ENCODE measurements around the gene POU4F1.

POU4F1 gene

DNA sequence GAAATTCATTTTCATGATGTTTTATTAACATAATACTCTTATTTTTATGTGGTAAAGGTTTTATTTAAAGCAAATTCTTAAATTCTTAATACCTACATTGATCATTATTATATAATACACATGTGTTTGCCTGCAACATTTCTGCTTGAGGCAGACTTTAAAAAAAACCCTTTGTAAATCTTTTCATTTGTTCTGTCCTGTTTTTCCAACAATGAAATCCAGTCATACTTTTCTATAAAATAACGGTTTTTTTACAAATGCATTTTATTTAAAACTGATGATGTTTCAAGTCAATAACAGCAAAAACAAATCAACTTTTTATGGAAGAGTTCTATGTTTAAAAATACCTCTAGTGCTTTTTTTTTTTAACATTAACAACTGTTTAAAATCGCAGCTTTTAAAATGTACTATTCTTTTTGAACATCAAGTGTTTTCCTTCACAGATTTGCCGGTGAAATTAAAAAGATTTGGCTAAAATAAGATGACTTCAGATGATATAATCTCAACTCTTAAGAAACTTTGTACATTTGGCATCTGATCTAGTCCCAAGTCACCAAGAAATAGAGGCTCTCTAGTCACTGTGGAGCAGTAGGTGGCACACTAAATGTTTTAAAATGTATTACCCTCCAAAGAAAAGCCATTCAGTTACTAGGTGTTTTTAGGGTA is 5.1 kb downstream of the POU4F1 start:
- CTCF ChIA-PET = no interaction called here
- POLR2A ChIA-PET (ENCODE audit: low non-redundant PET) = no interaction called here
- no peak overlapping the region for H3K27ac ChIP-seq
- no peak for DNase-seq (ENCODE audit: low spot score)
- TF ChIP-seq, protein P1, sequence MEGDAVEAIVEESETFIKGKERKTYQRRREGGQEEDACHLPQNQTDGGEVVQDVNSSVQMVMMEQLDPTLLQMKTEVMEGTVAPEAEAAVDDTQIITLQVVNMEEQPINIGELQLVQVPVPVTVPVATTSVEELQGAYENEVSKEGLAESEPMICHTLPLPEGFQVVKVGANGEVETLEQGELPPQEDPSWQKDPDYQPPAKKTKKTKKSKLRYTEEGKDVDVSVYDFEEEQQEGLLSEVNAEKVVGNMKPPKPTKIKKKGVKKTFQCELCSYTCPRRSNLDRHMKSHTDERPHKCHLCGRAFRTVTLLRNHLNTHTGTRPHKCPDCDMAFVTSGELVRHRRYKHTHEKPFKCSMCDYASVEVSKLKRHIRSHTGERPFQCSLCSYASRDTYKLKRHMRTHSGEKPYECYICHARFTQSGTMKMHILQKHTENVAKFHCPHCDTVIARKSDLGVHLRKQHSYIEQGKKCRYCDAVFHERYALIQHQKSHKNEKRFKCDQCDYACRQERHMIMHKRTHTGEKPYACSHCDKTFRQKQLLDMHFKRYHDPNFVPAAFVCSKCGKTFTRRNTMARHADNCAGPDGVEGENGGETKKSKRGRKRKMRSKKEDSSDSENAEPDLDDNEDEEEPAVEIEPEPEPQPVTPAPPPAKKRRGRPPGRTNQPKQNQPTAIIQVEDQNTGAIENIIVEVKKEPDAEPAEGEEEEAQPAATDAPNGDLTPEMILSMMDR (conservative IDR thresholded peaks at IDR 0.05; ENCODE audit: low read depth) = no peak

DNA sequence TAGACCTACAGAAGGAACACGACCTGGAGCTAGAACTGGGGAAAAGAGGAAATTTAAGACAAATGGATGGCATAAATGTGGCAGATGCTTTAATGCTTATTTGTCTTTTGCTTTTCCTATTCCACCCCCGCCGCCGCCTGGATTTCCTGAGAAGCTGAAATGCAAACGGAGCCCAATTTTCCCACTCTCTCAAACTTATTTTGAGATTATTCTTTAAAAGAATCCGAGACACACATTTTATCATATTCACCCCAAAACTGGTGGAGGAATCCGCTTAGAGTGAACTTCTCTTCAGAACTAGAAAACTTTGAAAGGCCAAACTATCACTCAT is 5.8 kb downstream of the POU4F1 start:
- DNase-seq (ENCODE audit: low spot score) = no peak
- ChIA-PET CTCF (no interaction called here), POLR2A (ENCODE audit: low non-redundant PET) (no interaction called here)
- H3K27ac ChIP-seq = no peak overlapping the region
- TF ChIP-seq, protein P1 (conservative IDR thresholded peaks at IDR 0.05; ENCODE audit: low read depth) = no peak

DNA sequence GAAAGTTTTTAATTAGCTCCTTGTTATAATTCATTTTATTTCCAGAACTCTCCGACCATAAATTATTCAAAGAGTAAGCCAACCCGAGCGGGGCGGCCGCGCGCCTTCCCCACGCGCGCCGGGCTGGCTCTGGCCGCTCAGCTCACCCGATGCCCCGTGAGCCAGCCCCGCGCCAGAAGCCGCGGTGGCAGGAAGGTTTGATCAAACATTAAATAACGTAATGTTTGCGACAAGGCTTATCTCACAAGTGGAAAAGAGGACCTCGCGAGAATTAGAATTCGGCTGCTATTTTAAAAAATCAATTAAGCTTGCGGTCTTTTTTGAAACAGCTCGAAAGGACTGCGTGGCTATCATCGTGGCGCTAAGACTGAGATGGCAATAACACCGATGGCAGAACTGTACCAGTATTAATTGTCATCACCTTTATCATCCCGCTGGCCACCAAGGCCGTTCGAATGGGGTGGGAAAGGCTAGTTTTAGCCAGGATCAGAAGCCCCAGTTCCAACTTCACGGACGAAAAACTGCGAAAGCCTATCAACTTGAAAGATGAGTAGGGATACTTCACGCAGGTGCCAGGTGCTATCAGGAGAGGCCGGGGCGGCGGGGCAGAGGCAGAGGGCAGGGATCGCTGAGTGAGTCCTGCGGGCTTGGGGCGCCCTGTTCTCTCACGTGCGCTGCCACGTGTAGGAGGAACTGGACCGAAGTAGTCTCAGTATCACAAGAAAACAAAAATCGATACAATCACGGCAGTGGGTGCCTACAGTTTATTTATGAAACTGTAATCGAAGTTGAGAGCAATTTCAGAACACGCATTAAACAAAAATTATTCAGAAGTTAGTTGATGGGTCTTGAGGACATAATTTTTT is 6.4 kb downstream of the POU4F1 start:
- TF ChIP-seq, protein P1 (conservative IDR thresholded peaks at IDR 0.05; ENCODE audit: low read depth) = no peak
- H3K27ac ChIP-seq = no peak overlapping the region
- CTCF ChIA-PET = no interaction called here
- POLR2A ChIA-PET (ENCODE audit: low non-redundant PET) = no interaction called here
- DNase-seq (ENCODE audit: low spot score) = no peak

DNA sequence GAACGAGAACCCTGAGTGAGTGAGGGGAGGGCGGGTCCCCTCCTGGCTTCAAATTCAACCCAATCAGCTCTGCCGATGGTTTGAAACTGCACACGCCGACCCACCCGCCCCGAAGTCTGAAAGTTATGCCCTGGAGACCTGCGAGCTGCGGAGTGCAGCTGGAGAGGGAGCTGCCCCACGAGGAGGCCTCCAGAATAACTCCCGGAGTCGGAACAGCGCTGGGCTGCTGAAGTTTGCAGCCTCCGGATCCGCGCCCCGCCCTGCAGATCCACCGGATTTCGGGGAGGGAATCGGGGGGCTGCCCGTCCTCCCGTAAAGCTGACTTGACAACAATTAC is 7.0 kb downstream of the POU4F1 start:
- TF ChIP-seq, protein P1 (conservative IDR thresholded peaks at IDR 0.05; ENCODE audit: low read depth) = no peak
- ChIA-PET POLR2A (ENCODE audit: low non-redundant PET) (no interaction called here), CTCF (no interaction called here)
- H3K27ac ChIP-seq = no peak overlapping the region
- DNase-seq (ENCODE audit: low spot score) = no peak

DNA sequence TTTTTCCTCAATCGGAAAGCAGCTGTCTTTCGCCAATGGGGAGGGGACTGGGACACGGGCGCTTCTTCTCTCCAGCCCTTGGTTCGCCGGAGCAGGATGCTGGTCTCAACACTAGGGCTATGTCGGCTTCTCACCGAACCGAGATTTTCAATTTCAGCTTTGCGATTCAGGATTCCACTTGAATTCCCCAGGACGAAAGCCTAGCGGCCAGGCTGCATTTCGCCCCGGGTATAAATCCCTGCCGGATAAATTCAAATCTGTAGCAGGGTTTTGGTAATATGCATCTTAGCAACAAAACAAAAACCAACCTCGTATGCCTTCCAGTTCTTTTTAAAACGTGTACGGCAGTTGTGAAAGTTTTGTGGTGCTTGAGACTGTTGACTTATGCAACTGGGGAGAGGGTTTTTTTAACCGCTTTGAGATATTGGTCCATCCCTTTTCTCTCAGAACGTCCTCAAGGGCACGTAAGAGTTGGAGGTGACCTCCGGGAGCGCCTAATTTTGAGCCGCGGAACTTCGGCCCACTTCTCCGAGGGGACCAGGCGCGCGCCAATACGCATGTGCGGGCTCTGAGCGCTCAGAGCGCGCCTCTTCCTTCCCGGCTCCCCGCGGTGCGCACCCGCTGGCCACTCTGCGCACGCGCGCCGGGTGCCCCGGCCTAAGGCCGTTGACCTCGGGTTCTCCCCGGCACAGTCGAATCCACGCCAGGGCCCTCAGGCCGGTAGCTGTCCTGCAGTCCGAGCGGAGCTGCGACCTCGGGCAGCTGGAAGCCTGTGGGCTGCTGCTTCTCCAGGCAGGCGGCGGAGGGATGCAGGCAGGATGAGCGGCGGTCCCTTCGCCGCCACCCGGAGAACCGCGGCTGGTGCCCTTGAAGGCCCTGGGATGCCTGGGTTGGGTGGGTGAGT is 7.6 kb downstream of the POU4F1 start:
- TF ChIP-seq, protein P1 (conservative IDR thresholded peaks at IDR 0.05; ENCODE audit: low read depth) = no peak
- no peak overlapping the region for H3K27ac ChIP-seq
- CTCF ChIA-PET = no interaction called here
- no peak for DNase-seq (ENCODE audit: low spot score)
- POLR2A ChIA-PET (ENCODE audit: low non-redundant PET) = no interaction called here

DNA sequence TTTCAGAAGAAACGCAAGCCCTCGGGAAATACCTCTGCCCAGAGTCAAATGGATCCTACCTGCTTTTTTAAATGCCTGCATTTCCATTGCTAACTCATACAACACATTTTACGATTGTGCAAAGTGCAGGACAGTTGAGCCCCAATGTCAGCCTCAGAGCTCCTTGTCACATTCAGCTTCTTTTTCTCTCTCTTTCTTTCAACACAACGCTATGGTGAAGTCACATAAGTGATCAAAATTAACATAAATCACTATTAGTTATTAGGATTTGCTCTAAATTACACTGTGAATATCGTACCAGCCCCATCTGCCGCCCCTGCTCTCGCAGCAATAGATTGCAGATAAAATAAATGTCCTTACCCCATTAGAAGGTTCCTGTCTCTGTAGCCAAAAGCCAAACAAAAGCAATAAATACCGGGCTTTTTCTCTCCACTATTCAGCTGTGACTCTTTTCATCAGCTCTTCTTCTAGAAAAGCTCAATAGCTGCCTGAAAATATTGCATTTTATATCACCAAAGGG is 8.8 kb downstream of the POU4F1 start:
- no peak for DNase-seq (ENCODE audit: low spot score)
- TF ChIP-seq, protein P1 (conservative IDR thresholded peaks at IDR 0.05; ENCODE audit: low read depth) = no peak
- no peak overlapping the region for H3K27ac ChIP-seq
- CTCF ChIA-PET = no interaction called here
- POLR2A ChIA-PET (ENCODE audit: low non-redundant PET) = no interaction called here

Measured in RWPE1 (cell line).